Adrenal gland (tissue), 12 donors: ENCODE measurements around the gene SLC45A2. TPM values are rescaled to one million over a fixed set of nuclear protein-coding genes. Genes with fewer than 3 reads are reported as not detected.

ENCODE experiments used
- DNase-seq, 7 donors: peaks; one replicate each; pipeline ENCODE4 v3.0.0-alpha.2; 2019 to 2020
- H3K27ac ChIP-seq, 5 donors: fragments of 200-600 bp; sonication (generic) in 4 of 5; 1 replicate in 3 of 5; 2 replicates in 2 of 5; pipeline versions ENCODE4 v1.5.1 to v1.8.0; 2016 to 2020; ENCODE audit warnings: mild to moderate bottlenecking in 1 of 5
- H3K27me3 ChIP-seq: fragments of 200-600 bp; 2 replicates; pipeline ENCODE4 v1.8.0; 2021
- H3K36me3 ChIP-seq, 2 donors: fragments of 200-600 bp; replicated peaks in 1 of 2; 1 replicate in 1 of 2; 2 replicates in 1 of 2; pipeline versions ENCODE4 v1.5.1 to v1.8.0; 2018 to 2022
- H3K4me1 ChIP-seq, 2 donors: fragments of 200-600 bp; replicated peaks in 1 of 2; 1 replicate in 1 of 2; 2 replicates in 1 of 2; pipeline versions ENCODE4 v1.5.1 to v1.8.0; 2018 to 2021
- H3K4me3 ChIP-seq, 4 donors: fragments of 200-600 bp; sonication (generic) in 3 of 4; one replicate each; pipeline ENCODE4 v1.5.1; 2016 to 2018
- H3K9me3 ChIP-seq, 3 donors: fragments of 200-600 bp; sonication (generic) in 1 of 3; replicated peaks in 1 of 3; 1 replicate in 2 of 3; 2 replicates in 1 of 3; pipeline versions ENCODE4 v1.5.1 to v1.8.0; 2016 to 2021
- POLR2A ChIP-seq, 2 donors: fragments of 450-650 bp; IDR thresholded peaks; one replicate each; pipeline ENCODE4 v1.6.1; 2017; ENCODE audit warnings: antibody characterized with exemption in 2 of 2, mild to moderate bottlenecking in 2 of 2, moderate library complexity in 1 of 2
- WGBS, 4 donors: extraction: QIAGEN DNeasy Blood & Tissue Kit in 2 of 4; methylation state at CpG; one replicate each; pipeline versions ENCODE4 v1.1.5 to v1.1.7; 2013 to 2017; 5-methylcytosine and 5-hydroxymethylcytosine counted together
- intact Hi-C, 2 donors: fragments of 100-400 bp; cut with DNase I; formaldehyde crosslinking; loops; one replicate each; pipeline versions ENCODE4 v1.14.1 to v1.15.0; 2022 to 2023
- polyA plus RNA-seq, 3 donors: library from polyadenylated mRNA; stranded (reverse); fragments of 200-250 nt in 2 of 3; fragments of 350-450 nt in 1 of 3; fragmentation: Illumina TruSeq in 1 of 3; extraction: RNeasy Lipid Tissue Mini Kit (QIAGEN cat#74804) in 1 of 3; gene quantifications; one replicate each; pipeline ENCODE4 v1.2.3, GENCODE V29; 2013 to 2014
- total RNA-seq, 9 donors: library from RNA; depleted of rRNA in 4 of 9; stranded (reverse); fragments of >200 nt in 4 of 9; fragments of 120-200 nt in 1 of 9; fragmentation: NEBNext Ultra II Directional in 1 of 9; extraction: Animal tissue kit (Norgen Biotek cat#: 25700) in 1 of 9; gene quantifications; one replicate each; pipeline versions ENCODE4 v1.1.0 to v1.2.4, GENCODE V29; 2013 to 2023
- TF ChIP-seq, protein P1 (sequence below), 6 experiments: fragments of 450-650 bp in 4 of 6; fragments of 200-600 bp in 2 of 6; sonication (generic) in 1 of 6; IDR thresholded peaks; 1 replicate in 5 of 6; 2 replicates in 1 of 6; pipeline versions ENCODE4 v1.5.1 to v1.8.0; 2016 to 2021; ENCODE audit warnings: antibody characterized with exemption in 6 of 6, mild to moderate bottlenecking in 2 of 6, moderate library complexity in 1 of 6
- donor health status: healthy with polysubstance abuse.
- donor health status: Bipolar disorder and iron deficiency.
- donor health status: DM: yes; HTN: yes; CAD: no.
- donor health status: DM: no; HTN: no; CAD: no.
- donor health status: DM: no; HTN: no; CAD: no.
- donor health status: DM: yes; HTN: yes; CAD: no.

SLC45A2 gene
- total and polyA plus RNA-seq, 12 donors = 0.03 to 0.44 (median 0.16) TPM; not detected in 9

DNA sequence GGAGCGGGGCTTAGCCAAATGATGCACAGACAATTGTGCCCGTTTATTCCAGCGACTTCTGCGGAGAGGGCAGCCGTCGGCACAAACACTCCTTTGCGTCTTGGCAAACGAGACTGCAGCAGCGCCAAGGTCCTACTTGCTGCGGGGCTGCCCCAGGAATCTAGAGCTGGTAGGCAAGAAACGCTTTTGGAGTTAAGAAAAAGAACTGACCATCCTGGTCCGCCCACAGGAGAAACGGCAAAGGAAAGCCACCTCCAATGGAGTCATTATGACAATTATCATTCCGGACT lies 46.0 kb downstream of the SLC45A2 start:
- intact Hi-C loops = loop anchor here (10.0 kb wide), 3 partner anchors 84 to 504 kb away; no protein-coding TSS in a partner anchor
- no peak overlapping the region for H3K4me3 ChIP-seq
- no peak for DNase-seq
- H3K36me3 ChIP-seq = no peaks in the 10 kb centered on the region
- peaks cover 0 to 27% of the 10 kb centered on the region in 2 donors for H3K4me1 ChIP-seq
- 27 to 67% (median 40%) methylated on average over 13 to 14 of the region's 14 CpGs for WGBS, 4 donors
- H3K9me3 ChIP-seq = no peaks in the 10 kb centered on the region
- no peak overlapping the region for H3K27ac ChIP-seq
- H3K27me3 ChIP-seq = peaks cover 19% of the 10 kb centered on the region
- TF ChIP-seq, protein P1, sequence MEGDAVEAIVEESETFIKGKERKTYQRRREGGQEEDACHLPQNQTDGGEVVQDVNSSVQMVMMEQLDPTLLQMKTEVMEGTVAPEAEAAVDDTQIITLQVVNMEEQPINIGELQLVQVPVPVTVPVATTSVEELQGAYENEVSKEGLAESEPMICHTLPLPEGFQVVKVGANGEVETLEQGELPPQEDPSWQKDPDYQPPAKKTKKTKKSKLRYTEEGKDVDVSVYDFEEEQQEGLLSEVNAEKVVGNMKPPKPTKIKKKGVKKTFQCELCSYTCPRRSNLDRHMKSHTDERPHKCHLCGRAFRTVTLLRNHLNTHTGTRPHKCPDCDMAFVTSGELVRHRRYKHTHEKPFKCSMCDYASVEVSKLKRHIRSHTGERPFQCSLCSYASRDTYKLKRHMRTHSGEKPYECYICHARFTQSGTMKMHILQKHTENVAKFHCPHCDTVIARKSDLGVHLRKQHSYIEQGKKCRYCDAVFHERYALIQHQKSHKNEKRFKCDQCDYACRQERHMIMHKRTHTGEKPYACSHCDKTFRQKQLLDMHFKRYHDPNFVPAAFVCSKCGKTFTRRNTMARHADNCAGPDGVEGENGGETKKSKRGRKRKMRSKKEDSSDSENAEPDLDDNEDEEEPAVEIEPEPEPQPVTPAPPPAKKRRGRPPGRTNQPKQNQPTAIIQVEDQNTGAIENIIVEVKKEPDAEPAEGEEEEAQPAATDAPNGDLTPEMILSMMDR (IDR thresholded peaks at IDR 0.05) = no peak
- no peak for TF ChIP-seq POLR2A (IDR thresholded peaks at IDR 0.05)

DNA sequence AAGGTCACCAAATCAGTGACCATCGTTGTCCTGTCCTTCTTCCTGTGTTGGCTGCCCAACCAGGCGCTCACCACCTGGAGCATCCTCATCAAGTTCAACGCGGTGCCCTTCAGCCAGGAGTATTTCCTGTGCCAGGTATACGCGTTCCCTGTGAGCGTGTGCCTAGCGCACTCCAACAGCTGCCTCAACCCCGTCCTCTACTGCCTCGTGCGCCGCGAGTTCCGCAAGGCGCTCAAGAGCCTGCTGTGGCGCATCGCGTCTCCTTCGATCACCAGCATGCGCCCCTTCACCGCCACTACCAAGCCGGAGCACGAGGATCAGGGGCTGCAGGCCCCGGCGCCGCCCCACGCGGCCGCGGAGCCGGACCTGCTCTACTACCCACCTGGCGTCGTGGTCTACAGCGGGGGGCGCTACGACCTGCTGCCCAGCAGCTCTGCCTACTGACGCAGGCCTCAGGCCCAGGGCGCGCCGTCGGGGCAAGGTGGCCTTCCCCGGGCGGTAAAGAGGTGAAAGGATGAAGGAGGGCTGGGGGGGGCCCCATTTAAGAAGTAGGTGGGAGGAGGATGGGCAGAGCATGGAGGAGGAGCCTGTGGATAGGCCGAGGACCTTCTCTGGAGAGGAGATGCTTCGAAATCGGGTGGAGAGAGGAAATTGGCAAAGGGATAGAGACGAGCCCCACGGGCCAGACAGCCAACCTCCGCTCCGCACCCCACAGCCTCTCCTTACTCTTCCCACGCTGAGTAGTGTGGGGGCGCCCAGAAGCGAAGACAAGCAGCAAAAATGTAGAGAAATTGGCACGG lies 46.6 kb downstream of the SLC45A2 start:
- no peak overlapping the region for H3K27ac ChIP-seq
- 21 to 32% (median 27%) methylated on average over 26 to 54 of the region's 54 CpGs for WGBS, 4 donors
- intact Hi-C loops = loop anchor here (10.0 kb wide), 3 partner anchors 83 to 503 kb away; no protein-coding TSS in a partner anchor
- DNase-seq = no peak
- TF ChIP-seq, protein P1 (IDR thresholded peaks at IDR 0.05) = no peak
- TF ChIP-seq POLR2A (IDR thresholded peaks at IDR 0.05) = no peak
- H3K4me3 ChIP-seq = no peak overlapping the region
- no peaks in the 10 kb centered on the region for H3K9me3 ChIP-seq
- peaks cover 0 to 27% of the 10 kb centered on the region in 2 donors for H3K4me1 ChIP-seq
- H3K36me3 ChIP-seq = no peaks in the 10 kb centered on the region
- peaks cover 19% of the 10 kb centered on the region for H3K27me3 ChIP-seq

- intact Hi-C loops = loop anchor here (10.0 kb wide), 3 partner anchors 82 to 502 kb away; no protein-coding TSS in a partner anchor
- 21 to 43% (median 33%) methylated on average over 16 to 54 of the region's 54 CpGs for WGBS, 4 donors
These were observed 47.3 kb downstream of the SLC45A2 start for GRCh38 chr5:33937017-33937706.

More at GRCh38 chr5:33937017-33937706, 47.3 kb downstream of the SLC45A2 start:
- Histone ChIP-seq H3K36me3 (no peaks in the 10 kb centered on the region), H3K4me1 (peaks cover 0 to 27% of the 10 kb centered on the region in 2 donors), H3K9me3 (no peaks in the 10 kb centered on the region), H3K27me3 (peaks cover 19% of the 10 kb centered on the region), H3K27ac (no peak overlapping the region), H3K4me3 (peak overlapping the region in 1 of 4 donors; percentile 30)
- DNase-seq = peak in 4 of 7 donors; percentile 26 to 43 (median 35)
- TF ChIP-seq POLR2A (IDR thresholded peaks at IDR 0.05) = no peak
- TF ChIP-seq, protein P1 (IDR thresholded peaks at IDR 0.05) = no peak
